Peyer's patch (tissue), 4 donors: ENCODE measurements around the gene CHID1. TPM values are rescaled to one million over a fixed set of nuclear protein-coding genes. Genes with fewer than 3 reads are reported as not detected.

Experiments
- DNase-seq, 3 donors: peaks; one replicate each; pipeline ENCODE4 v3.0.0-alpha.2; 2017 to 2019
- H3K27ac ChIP-seq, 4 donors: fragments of 200-600 bp; sonication (generic); one replicate each; pipeline ENCODE4 v1.5.1; 2016 to 2019
- H3K27me3 ChIP-seq, 2 donors: fragments of 200-600 bp; sonication (generic); one replicate each; pipeline ENCODE4 v1.5.1; 2019
- H3K36me3 ChIP-seq, 3 donors: fragments of 200-600 bp; sonication (generic); one replicate each; pipeline ENCODE4 v1.5.1; 2016 to 2019
- H3K4me1 ChIP-seq, 4 donors: fragments of 200-600 bp; sonication (generic); one replicate each; pipeline ENCODE4 v1.5.1; 2016 to 2019
- H3K4me3 ChIP-seq, 4 donors: fragments of 200-600 bp; sonication (generic); 1 replicate in 3 of 4; 2 replicates in 1 of 4; pipeline ENCODE4 v1.5.1; 2016 to 2019; ENCODE audit warnings: mild to moderate bottlenecking in 1 of 4
- H3K9me3 ChIP-seq, 4 donors: fragments of 200-600 bp; sonication (generic); one replicate each; pipeline ENCODE4 v1.5.1; 2016 to 2019; ENCODE audit warnings: mild to moderate bottlenecking in 1 of 4
- POLR2A ChIP-seq, 2 donors: fragments of 450-650 bp; IDR thresholded peaks; one replicate each; pipeline ENCODE4 v1.5.1; 2017; ENCODE audit warnings: antibody characterized with exemption in 2 of 2, mild to moderate bottlenecking in 2 of 2, moderate library complexity in 2 of 2
- total RNA-seq, 4 donors: library from RNA; depleted of rRNA; stranded (reverse); fragments of >200 nt; gene quantifications; one replicate each; pipeline ENCODE4 v1.1.0, GENCODE V29; 2016
- TF ChIP-seq, protein P1 (sequence below), 6 experiments: fragments of 450-650 bp in 4 of 6; fragments of 200-600 bp in 2 of 6; sonication (generic) in 1 of 6; IDR thresholded peaks; one replicate each; pipeline ENCODE4 v1.5.1; 2017 to 2019; ENCODE audit warnings: antibody characterized with exemption in 6 of 6, mild to moderate bottlenecking in 3 of 6, moderate library complexity in 1 of 6

CHID1 gene
- total RNA-seq, 4 donors from 2014 or later = 50.6 to 72.6 (median 57.2) TPM

DNA sequence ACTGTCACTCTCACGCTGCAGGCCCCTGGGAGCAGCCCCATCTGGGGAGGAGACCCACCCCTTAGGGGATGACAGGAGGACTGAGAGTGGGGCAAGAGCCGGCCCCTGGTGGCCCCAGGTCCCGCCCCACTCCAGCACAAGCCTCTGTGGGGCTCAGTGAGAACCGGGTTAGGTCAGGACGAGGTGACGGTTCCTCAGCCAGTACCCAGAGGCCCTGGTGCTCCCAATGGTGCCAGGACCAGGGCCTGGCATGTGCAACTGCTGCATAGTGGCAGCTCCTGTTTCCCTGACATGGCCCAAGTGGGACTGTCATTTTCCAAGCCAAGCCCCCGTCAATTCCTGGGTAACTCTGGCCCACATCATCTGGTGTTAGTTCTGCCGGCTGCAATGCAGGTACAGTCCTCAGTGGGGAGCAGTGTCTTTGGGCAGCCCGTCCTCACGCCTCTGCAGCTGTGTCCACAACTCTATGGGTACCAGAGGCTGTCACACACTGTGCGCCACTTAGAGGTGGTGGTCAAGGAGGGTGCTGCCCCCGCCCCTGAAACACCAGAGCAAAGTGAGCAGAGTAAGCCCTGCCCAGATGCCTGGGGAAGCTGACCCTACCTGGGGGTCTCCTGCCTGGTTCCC is 15.9 kb downstream of the CHID1 start:
- no peak overlapping the region for H3K4me3 ChIP-seq
- H3K9me3 ChIP-seq = no peaks in the 10 kb centered on the region
- no peak for TF ChIP-seq POLR2A (IDR thresholded peaks at IDR 0.05)
- TF ChIP-seq, protein P1, sequence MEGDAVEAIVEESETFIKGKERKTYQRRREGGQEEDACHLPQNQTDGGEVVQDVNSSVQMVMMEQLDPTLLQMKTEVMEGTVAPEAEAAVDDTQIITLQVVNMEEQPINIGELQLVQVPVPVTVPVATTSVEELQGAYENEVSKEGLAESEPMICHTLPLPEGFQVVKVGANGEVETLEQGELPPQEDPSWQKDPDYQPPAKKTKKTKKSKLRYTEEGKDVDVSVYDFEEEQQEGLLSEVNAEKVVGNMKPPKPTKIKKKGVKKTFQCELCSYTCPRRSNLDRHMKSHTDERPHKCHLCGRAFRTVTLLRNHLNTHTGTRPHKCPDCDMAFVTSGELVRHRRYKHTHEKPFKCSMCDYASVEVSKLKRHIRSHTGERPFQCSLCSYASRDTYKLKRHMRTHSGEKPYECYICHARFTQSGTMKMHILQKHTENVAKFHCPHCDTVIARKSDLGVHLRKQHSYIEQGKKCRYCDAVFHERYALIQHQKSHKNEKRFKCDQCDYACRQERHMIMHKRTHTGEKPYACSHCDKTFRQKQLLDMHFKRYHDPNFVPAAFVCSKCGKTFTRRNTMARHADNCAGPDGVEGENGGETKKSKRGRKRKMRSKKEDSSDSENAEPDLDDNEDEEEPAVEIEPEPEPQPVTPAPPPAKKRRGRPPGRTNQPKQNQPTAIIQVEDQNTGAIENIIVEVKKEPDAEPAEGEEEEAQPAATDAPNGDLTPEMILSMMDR (IDR thresholded peaks at IDR 0.05) = no peak
- H3K27me3 ChIP-seq = no peaks in the 10 kb centered on the region
- H3K4me1 ChIP-seq = no peaks in the 10 kb centered on the region
- H3K27ac ChIP-seq = no peak overlapping the region
- no peak for DNase-seq
- H3K36me3 ChIP-seq = peaks cover 0 to 13% (median 0%) of the 10 kb centered on the region in 3 donors

DNA sequence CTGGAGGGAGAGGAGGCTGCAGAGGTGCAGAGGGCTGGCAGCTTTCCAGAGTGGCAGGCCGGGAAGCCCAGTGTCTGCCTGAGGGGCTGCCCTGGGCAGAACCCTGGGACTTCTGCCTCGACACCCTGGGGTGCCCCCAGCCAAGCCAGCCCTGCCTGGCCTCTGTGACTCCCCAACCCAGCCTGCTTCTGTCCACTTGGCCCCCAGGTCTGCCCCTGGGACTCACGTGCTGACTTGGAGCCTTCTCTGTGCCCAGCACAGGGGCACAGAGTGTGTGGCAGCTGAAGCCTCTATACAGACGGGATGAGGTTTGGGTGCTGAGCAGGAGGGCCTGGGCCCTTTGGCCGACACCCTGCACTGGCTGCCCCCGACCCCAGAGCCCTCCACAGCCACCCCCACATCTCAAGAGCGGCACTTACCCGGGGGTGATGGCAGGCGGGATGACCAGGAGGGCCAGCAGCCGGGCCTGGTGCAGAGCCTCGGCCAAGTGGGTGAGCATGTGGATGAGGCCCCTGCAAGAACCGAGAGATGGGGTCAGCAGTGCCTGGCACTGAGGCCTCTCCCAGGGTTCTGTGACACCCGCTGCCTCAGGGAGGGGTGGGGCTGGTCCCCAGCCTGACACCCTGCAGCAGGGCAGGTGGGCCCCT is 17.5 kb downstream of the CHID1 start:
- Histone ChIP-seq H3K4me1 (no peaks in the 10 kb centered on the region), H3K27me3 (no peaks in the 10 kb centered on the region), H3K9me3 (no peaks in the 10 kb centered on the region), H3K27ac (no peak overlapping the region), H3K36me3 (peaks cover 0 to 5% (median 0%) of the 10 kb centered on the region in 3 donors), H3K4me3 (no peak overlapping the region)
- DNase-seq = no peak
- TF ChIP-seq, protein P1 (IDR thresholded peaks at IDR 0.05) = no peak
- no peak for TF ChIP-seq POLR2A (IDR thresholded peaks at IDR 0.05)

DNA sequence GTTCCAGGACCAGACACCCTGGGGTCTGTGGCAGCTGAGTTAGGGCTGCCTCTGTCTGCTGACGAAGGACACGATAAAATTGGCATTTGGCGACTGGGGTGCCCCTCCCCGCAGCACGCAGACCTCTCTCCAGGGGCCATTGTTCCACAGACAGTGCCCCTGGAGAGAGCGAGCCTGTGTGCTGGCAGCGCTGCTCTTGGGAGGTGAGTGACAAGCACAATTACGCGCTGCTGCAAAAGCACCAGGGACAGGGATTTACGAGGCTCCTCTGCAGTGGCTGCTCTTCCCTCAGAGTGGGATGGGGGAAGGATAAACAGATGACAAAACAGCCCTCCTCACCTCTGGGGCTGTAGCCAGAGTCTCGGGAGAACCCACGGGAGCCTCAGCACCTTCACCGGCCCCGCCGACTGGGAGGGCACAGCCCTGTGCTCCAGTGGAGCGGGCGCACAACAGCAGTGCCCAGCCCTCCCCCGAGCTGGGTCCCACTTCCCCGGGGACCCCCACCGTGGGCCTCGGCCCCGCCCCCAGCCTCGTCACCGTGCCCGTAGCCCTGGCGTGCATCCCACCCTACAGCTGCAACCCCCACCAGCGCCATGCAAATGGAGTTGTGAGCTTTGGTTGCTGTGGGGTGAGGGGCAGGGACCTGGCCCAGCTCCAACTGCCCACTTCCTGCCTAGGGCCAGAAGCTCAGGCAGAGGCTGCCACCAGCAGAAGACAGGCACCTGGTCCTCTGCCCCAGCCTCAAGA is 19.6 kb downstream of the CHID1 start:
- DNase-seq = no peak
- no peak overlapping the region for H3K4me3 ChIP-seq
- H3K4me1 ChIP-seq = no peaks in the 10 kb centered on the region
- TF ChIP-seq POLR2A (IDR thresholded peaks at IDR 0.05) = no peak
- TF ChIP-seq, protein P1 (IDR thresholded peaks at IDR 0.05) = no peak
- H3K36me3 ChIP-seq = peaks cover 0 to 10% (median 0%) of the 10 kb centered on the region in 3 donors
- H3K27me3 ChIP-seq = no peaks in the 10 kb centered on the region
- no peaks in the 10 kb centered on the region for H3K9me3 ChIP-seq
- no peak overlapping the region for H3K27ac ChIP-seq

DNA sequence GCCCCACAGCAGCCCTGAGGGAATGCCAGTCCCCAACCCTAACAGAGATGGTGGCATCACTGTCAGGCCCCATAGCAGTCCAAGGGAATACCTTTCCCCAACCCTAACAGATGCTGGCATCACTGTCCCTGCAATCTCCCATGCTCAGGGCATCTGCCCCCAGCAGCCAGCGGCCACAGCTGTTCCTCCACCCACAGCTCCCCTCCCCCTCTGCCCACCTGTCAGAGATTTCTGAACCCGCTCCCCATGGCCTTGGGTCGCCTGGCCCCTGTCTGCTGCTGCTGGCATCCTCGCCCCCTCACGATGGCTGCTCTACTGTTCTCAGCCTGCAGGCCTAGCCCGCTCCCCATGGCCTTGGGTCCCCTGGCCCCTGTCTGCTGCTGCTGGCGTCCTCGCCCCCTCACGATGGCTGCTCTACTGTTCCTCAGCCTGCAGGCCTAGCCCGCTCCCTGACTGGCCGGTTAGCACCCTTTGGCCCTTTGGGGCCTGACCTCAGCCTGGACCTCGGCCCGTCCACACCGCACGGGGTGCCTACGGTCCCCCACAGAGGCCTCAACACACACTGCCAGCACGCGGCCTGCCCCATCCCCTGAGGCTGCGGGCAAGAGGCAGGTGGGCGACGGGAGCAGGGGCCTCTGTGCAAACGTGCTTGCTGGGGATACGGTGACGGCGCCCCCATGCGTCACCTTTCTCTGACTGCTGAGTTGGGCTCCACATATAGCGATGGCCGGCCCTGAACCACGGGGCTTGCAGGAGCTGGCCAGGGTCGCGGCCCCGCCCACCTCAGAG is 20.7 kb downstream of the CHID1 start:
- Histone ChIP-seq H3K27ac (no peak overlapping the region), H3K36me3 (peaks cover 0 to 10% (median 0%) of the 10 kb centered on the region in 3 donors), H3K4me1 (no peaks in the 10 kb centered on the region), H3K27me3 (no peaks in the 10 kb centered on the region), H3K9me3 (no peaks in the 10 kb centered on the region), H3K4me3 (no peak overlapping the region)
- TF ChIP-seq, protein P1 (IDR thresholded peaks at IDR 0.05) = no peak
- no peak for DNase-seq

DNA sequence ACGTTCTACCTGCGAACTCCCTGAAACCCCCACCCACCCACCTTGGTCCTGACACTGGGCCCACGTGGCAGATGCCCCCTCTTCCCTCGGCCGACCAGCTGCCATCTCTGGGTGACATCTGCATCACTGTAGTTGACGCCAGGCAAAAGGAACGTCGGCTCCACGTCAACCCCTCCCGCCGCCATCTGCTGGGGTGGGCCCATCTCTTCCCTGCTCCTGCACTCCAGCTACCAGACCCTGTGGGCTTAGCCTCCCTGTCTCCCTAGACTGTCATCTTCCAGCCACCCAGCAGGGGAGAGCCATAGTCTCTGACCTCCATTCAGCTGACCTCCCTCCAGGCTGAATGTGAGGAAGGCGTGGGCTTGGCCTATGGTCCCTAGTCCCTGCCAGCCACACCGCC is 21.4 kb downstream of the CHID1 start:
- TF ChIP-seq, protein P1 (IDR thresholded peaks at IDR 0.05) = no peak
- TF ChIP-seq POLR2A (IDR thresholded peaks at IDR 0.05) = no peak
- no peak overlapping the region for H3K27ac ChIP-seq

More for the DNA sequence above, 21.4 kb downstream of the CHID1 start:
- Histone ChIP-seq H3K9me3 (no peaks in the 10 kb centered on the region), H3K27me3 (no peaks in the 10 kb centered on the region), H3K36me3 (peaks cover 0 to 10% (median 0%) of the 10 kb centered on the region in 3 donors), H3K4me3 (no peak overlapping the region), H3K4me1 (no peaks in the 10 kb centered on the region)
- no peak for DNase-seq
